ENCODE results near the gene LDB3.

LDB3 gene

DNA sequence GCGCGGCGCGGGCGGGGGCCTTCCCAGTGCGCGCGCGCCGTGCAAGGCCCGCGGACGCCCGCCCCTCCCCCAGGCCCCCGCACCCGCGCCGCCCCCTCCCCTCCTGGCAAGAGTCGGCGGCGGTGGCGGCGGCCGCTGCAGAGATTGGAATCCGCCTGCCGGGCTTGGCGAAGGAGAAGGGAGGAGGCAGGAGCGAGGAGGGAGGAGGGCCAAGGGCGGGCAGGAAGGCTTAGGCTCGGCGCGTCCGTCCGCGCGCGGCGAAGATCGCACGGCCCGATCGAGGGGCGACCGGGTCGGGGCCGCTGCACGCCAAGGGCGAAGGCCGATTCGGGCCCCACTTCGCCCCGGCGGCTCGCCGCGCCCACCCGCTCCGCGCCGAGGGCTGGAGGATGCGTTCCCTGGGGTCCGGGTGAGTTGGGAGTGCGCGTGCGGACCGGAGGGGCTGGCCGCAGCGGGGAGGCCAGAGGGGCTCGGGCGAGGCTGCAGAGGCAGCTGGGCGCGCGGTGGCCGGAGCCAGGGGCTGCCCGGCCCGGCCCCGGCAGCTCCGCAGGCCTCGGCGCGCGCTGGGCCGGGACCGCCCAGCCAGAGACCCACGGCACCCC, 88.3 kb downstream of the LDB3 start, which contains the start of gene BMPR1A:
Gene BMPR1A, plus strand, starts transcription at position 109 of the 602 bp plus-strand sequence. CDS start 119,400 bp downstream, outside the sequence.
- FAIRE-seq (no peak), DNase-seq (ENCODE audit: insufficient read length, low spot score) (no peak)

DNA sequence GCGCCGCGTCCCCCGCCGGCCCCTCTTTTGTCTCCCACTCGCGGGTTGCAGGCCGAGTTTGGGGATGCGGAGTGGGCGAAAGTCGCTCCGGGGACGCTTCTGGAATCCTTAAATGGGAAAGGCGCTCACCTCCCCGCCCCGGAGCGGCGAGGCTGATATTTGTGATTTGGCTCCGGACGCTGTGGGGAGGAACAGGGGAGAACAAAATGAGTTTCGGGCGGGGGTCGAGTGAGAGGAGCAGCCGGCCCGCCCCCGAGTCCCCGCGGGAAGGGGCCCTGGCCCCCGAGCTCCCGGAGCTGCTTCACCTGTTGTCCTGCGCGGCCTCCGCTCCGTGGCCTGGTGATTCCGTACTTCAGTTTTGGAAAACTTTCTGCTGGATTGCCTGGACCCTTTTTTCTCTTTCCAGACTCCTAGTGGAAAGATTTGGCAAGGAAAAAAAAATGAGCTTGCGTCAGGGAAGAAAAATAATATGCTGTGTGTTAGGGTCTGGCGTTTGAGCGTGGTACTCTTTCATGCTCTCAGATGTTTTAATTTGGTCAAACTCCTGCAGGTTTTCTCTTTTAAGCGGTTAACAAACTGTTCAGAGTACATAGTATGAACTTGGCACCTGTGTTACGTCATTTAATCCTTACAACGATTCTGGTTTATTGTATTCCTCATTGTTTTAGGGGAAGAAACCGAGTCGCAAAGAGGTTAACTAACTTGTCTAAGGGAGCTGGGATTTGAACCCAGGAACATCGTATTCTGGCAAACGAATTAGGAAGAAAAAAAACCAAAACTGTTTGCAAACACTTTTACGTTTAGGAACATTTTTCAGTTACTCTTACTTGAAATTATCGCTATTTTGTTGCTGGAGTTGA, 89.0 kb downstream of the LDB3 start:
- FAIRE-seq (peak; percentile 80), DNase-seq (ENCODE audit: insufficient read length, low spot score) (no peak)

DNA sequence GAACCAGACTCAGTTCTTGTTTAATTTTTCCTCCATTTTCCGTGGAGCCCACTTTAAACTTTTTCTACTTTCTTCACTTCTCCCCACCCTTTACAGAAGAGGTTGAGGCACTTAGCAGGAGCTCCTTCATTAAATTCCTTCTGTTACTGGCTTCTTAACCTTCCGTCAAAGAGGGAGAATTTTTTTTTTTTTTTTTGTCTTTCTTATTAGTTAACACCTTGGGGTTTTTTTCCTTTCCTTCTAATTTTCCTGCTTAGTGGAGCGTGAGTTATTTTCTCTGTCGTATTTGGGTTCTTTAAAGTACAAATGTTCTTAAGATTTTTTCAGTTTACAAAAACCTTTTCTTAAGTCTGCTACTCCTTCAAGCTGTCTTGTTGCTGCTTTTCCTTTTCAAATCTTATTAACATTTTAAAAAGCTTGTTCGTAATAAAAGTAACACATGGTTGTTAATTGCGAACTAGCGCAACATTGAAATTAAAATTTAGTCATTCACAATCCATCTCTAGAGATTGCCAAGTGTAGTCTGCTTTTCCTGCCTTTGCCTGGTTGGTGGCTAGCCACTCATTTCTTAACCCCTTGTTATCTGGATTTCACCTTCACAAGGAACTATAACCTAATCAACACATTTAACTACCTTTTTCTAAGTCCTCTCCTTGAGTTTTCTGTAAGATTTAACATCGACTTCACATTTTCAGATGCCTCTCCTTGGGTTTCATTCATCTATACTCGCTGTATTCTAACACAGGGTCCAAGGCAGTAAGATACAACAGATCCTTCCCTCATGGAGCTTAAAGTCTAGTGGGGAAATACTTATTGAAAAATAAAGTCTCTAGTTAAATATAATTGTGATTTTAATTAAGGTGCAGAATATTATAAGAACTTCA, 90.1 kb downstream of the LDB3 start:
- FAIRE-seq (peak; percentile 63), DNase-seq (ENCODE audit: insufficient read length, low spot score) (no peak)

DNA sequence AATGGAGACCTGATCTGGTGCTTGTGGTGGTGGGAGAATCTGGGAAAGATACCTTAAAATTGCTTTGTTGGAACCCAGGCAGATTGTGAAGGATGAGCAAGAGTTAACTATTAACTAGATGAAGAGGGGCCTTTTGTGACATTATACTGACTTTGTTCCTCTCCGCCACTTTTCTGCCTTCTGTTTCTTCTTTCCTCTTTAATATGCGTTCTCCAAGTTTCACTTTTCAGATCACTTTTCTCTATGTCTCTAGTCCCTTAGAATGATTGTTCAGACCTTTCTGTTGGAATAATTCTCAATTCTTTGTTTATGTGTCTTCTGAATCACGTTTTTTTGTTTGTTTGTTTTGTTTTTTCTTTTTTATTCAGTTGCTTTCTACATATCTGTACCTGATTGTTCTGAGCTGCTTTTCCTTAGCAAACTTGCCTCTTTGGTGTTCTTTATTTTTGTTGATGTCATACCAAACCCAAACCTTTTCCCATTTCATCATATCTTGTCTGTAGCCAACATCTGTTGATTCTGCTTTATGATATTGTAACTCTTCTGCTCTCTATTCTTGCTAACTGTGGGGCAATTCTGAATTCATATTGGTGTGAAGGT, 90.9 kb downstream of the LDB3 start:
- no peak for DNase-seq (ENCODE audit: insufficient read length, low spot score)
- FAIRE-seq, result peak; percentile 86

DNA sequence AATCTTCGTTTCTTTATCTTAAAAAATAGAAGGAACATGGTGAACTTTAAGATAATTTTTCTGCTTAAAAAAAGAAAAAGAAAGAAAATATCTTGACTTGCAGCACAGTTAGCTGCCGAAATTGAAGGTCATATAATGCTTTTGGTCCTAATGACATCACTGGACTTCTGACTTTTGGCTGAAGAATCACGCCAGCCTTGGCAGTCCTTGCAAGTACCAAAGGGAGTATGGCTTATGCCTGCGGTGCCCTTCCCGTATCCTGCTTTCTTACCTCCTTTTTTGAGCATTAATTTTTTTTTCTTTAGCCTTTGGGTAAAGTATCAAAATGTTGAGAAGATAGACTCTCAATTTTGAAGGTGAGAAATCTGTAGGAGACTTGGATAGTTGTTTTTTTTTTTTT, 95.1 kb downstream of the LDB3 start:
- FAIRE-seq (no peak), DNase-seq (ENCODE audit: insufficient read length, low spot score) (no peak)

DNA sequence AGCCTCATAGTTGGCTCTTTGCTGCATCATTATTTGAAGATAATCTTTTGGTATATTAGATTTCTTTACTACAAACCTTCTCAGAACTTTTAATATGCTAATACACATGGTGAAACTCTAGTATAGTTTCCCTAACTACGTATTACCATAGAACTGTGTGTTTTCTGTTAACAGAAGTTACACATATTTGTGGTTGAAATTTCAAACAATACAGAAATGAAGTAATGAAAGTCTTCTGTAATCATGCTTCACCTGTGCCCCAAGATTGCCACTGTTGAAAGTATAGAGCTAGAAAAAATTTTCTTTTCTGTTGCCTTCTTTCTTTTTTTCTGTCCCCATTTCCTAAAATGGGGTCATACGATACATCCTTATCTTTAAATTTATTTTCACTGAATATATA, 97.2 kb downstream of the LDB3 start:
- FAIRE-seq, result no peak
- DNase-seq (ENCODE audit: insufficient read length, low spot score), result no peak

DNA sequence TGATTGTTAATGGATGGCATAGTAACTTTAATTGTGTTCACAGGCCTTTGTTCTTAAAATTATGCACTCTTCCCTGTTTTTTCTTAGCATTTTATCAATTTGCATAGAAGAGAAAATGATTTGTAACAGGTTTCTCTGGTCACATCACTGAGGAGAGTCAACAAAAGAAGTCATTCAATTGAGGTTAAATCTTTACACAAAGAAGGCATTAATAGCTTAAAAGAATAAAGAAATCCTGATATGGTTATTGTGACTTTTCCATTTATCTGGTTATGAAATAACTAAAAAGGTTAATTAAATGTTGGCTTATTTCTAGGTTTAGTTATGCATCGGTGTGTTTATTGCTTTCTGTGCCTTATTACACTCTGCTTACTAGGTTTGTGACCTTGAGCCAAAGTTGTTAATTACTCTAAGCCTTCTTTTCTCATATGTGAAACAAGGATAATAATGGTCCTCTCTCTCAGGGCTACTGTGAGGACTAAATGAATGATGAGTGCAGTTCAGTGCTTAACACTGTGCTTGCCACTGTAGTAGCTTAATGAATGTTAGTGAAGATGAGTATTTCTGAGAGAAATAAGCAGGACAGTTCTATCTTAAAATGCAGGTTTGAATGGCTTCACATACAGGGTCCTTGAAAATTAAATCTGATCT, 100.2 kb downstream of the LDB3 start:
- FAIRE-seq, result no peak

DNA sequence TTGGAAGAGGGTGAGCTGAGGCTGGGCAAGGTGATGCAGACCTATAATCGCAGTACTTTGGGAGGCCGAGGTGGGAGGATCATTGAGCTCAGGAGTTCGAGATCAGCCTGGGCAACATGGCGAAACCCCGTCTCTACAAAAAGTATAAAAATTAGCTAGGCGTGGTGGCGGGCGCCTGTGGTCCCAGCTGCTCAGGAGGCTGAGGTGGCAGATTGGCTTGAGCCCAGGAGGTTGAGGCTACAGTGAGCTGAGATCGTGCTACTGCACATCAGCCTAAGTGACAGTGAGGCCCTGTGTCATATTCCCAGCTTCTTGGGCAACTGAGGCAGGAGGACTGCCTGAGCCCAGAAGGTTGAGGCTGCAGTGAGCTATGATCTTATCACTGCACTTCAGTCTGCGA, 101.7 kb downstream of the LDB3 start:
- DNase-seq (ENCODE audit: insufficient read length, low spot score) (no peak), FAIRE-seq (no peak)

More for the DNA sequence above, 100.2 kb downstream of the LDB3 start:
- no peak for DNase-seq (ENCODE audit: insufficient read length, low spot score)

DNA sequence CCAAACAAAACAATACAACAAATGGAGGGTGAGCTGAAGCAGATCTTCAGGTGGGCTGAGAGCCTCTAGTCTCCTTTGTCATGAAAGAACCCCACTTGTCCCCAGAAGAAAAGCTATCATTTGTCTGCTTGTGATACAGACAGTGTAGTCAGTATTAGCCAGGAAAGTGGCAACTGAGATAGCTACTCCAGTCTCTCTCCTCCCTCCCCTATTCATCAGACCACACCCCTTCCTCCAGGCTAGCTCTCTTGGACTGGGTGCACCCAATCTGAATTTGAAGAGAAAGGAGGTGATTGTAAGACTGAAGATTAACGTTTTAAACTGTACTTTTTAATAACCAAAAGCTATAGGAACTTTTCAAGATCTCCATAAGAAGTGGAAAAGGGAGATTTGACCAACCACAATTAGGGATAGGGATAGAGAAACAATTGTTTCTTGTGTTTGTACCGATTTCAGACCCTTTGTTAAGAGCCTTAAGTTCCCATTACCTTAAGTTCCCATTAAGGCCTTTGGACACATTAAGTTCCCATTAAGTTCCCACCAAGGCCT, 102.2 kb downstream of the LDB3 start:
- no peak for DNase-seq (ENCODE audit: insufficient read length, low spot score)
- FAIRE-seq, result no peak

DNA sequence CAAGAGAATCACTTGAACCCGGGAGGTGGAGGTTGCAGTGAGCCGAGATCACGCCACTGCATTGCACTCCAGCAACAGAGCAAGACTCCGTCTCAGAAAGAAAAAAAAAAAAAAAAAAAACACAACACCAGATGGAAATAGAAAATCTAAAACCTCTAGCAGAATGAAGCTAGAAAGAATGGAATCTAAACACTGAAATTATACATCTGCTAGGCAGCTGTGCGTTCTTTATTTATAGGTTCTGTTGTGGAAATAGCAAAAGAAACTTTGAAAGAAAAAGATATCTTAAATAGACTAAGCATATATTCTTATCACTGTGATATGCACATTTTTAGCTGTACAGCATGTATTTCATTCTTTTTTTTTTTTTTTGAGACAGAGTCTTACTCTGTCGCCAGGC, 105.2 kb downstream of the LDB3 start:
- DNase-seq (ENCODE audit: insufficient read length, low spot score) (no peak), FAIRE-seq (no peak)

DNA sequence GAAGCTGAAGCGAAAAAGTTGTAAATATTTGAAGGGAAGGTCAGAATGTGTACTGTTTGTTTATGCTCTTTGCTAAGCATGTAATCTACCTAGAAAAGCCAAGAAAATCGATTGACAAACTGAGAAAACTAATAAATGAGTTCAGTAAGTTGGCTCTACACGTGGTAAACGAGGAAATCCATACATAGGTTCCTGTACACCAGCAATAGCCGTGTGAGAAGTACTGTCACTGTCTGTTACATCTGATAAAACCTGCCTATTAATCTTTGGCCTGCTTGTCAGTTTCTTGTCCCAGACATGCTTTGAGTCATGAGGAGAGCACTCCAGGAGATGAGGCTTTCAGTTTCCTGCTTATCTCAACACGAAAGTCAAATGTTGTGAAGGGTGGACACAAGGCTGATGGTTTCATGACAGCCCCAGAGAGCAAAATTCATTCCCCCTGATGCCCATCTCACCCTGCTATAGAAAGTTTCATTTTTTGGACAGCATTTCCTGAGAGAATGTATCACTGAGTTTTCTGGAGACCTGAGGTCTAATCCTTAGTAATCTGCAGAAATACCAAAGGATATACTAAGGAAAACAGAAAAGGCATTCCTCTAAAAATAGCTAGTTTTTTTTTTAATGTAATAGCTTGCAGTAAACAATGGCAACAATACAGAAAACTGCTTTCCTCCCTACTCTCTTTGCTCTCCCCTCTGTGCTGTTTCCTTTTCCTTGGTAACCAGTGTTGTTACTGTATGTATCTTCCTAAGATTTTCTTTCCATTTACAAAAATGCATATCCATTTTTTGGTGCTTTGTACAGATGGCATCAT, 107.0 kb downstream of the LDB3 start:
- DNase-seq (ENCODE audit: insufficient read length, low spot score) (peak; percentile 25), FAIRE-seq (peak; percentile 64)

DNA sequence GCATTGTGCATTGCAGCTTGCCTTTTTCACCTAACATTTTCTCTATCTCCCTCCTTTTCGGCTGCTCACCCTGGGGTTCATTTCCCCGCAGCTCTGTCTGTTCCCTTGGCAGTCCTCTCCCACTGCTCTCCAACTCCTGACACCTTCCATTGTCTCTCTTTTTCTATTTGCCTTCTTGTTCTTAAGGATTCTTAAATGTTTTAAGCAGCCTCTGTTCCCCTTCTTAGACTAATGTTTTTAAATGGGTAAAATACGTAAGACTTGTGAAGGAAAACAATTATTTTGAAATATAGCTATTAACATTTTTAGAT, 107.5 kb downstream of the LDB3 start:
- FAIRE-seq, result no peak
- no peak for DNase-seq (ENCODE audit: insufficient read length, low spot score)

DNA sequence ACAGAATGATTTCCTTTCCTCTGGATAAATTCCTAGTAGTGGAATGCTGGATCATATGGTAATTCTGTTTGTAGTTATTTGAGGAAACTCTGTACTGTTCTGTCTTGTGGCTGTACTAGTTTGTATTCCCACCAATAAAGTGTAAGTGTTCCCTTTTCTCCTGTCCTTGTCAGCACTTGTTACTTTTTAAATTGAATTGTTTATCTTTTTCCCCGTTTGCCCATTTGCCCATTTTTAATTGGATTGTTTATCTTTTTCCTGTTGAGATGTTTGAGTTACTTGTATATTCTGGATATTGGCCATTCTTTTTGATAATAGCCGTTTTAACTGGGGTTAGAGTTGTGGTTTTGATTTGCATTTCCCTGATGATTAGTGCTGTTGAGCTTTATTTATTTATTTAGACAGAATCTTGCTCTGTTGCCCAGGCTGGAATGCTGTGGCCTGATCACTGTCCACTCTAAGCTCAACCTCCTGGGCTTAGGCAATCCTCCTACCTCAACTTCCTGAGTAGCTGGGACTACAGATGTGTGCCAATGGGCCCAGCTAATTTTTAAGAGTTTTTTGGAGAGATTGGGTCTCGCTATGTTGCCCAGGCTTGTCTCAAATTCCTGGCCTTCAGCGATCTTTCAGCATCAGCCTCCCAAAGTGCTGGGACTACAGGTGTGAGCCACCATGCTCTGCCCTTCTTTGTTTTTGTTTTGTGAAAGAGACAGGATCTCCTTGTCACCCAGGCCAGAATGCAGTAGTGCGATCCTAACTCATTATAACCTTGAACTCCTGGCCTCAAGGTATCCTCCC, 111.1 kb downstream of the LDB3 start:
- peak; percentile 86 for FAIRE-seq
- DNase-seq (ENCODE audit: insufficient read length, low spot score), result no peak

DNA sequence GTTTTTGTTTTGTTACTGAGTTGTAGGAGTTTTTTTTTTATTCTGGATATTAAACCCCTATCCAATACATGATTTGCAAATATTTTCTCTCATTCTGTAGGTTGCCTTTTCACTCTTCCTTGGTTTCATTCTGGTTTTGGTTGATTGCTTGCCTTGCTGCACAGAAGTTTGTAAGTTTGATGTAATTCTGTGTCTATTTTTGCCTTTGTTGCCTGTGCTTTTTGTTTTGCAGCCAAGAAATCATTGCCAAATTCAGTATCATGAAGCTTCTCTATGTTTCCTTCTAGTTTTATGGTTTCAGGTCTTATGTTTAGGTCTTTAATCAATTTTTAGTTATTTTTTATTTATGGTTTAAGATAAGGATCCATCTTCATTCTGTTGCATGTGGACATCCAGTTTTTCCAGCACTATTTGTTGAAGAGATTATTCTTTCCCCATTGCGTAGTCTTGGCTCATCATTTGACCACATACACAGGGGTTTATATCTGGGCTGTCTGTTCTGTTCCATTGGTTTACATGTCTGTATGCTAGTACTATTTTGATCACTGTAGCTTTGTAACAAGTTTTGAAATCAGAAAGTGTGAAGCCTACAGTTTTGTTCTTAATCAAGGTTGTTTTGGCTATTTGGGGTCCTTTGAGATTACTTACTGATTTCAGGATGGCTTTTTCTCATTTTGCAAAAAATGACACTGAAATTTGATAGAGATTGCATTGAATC, 114.5 kb downstream of the LDB3 start:
- peak; percentile 94 for FAIRE-seq
- DNase-seq (ENCODE audit: insufficient read length, low spot score), result no peak

DNA sequence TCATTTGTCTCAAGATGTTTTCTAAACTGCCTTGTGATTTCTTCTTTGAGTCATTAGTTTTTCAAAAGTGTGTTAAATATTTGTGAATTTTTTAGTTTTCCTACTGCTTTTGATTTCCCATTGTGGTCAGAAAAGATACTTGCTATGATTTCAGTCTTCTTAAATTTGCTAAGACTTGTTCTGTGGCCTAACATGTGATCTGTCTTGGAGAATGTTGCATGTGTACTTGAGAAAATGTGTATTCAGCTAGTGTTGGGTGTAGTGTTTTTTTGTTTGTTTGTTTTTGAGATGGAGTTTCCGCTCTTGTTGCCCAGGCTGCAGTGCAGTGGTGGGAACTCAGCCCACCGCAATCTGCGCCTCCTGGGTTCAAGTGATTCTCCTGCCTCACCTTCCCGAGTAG, 116.7 kb downstream of the LDB3 start:
- peak; percentile 70 for FAIRE-seq
- no peak for DNase-seq (ENCODE audit: insufficient read length, low spot score)
